ENCODE data around the gene GAREM1.

DNA sequence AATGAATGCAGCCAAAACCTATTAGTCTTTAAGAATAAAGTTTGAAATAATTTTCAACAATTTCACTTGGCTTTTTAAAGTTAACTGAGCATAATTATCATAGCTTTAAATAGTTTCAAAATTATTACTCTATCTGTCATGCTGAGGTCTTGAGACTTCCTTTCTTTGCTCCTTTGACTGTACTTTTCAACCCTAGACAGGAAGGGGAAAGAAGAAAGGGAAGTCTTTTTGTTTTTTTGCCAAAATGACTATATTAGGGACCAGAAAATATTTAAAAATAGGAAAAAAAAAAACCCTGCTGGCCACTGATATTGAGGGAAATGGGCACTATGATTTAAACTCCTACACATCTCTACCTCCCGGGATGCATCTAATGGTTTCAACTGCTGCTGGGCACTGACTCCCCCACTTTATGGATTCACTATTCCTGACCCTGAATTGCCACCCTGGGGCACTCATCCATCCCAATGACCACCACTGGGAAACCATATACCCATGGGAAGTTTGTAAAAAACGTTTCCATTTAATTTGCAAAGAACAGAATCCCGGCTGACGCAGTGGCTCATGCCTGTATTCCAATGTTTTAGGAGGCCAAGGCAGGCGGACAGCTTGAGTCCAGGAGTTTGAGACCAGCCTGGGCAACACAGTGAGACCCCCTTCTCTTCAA, 50.5 kb downstream of the GAREM1 start:
- TF ChIP-seq CTCF (IDR thresholded peaks at IDR 0.05; ENCODE audit: poor library complexity), result no peak
- TF ChIP-seq EZH2 (IDR thresholded peaks at IDR 0.05; ENCODE audit: borderline replicate concordance), result no peak
